Transverse colon (tissue), 4 donors: ENCODE results near the gene KRT72.

ENCODE experiments used
- EP300 ChIP-seq: sonication (generic); formaldehyde crosslinking; IDR thresholded peaks from one replicate; pipeline ENCODE4 v1.6.1; 2017; ENCODE audit warnings: antibody characterized with exemption, low read depth
- POLR2A ChIP-seq: fragments of 450-650 bp; IDR thresholded peaks from one replicate; pipeline ENCODE4 v1.6.1; 2016; ENCODE audit warnings: antibody characterized with exemption, mild to moderate bottlenecking, moderate library complexity
- POLR2AphosphoS5 ChIP-seq, 3 donors: sonication (generic); formaldehyde crosslinking; IDR thresholded peaks; one replicate each; pipeline ENCODE4 v1.6.1; 2016; ENCODE audit warnings: antibody characterized with exemption in 3 of 3
- TF ChIP-seq, protein P1 (sequence below), 5 experiments: fragments of 200-600 bp in 3 of 5; fragments of 450-650 bp in 2 of 5; sonication (generic) in 3 of 5; IDR thresholded peaks; 1 replicate in 2 of 5; 2 replicates in 3 of 5; pipeline ENCODE4 v1.5.1; 2016 to 2017; ENCODE audit warnings: antibody characterized with exemption in 5 of 5, inconsistent platforms in 3 of 5, mild to moderate bottlenecking in 2 of 5, moderate library complexity in 1 of 5

DNA sequence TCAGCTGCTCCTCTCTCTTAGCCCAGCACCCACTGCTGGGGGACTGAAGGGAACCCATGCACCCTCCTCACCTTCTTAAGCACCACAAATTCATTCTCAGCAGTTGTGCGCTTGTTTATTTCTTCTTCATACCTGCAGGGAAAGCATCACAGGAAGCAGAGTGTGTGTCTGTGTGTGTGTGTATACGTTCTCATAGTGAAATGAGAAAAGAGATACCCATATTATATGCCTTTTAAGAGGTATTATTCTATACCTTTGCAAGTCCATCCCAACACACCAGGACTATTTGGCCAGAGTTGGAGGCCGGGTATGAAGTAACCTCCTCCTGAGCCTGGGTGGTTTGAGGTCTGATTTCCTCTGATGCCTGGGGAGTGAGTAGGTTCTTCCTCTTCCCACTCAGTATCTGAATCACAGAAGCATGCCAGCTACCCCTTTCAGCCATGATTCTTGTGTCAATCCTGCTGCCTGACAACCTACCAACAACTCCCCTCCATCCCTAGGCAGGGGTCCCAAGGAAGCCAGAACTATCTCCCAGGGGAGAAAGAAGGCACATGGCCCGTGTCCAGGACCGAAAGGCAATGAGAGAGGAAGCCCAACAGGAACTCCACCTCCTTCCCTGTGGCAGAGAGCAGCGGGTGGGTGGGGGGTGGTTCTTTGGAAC is 14.1 kb upstream of the KRT72 start:
- TF ChIP-seq, protein P1, sequence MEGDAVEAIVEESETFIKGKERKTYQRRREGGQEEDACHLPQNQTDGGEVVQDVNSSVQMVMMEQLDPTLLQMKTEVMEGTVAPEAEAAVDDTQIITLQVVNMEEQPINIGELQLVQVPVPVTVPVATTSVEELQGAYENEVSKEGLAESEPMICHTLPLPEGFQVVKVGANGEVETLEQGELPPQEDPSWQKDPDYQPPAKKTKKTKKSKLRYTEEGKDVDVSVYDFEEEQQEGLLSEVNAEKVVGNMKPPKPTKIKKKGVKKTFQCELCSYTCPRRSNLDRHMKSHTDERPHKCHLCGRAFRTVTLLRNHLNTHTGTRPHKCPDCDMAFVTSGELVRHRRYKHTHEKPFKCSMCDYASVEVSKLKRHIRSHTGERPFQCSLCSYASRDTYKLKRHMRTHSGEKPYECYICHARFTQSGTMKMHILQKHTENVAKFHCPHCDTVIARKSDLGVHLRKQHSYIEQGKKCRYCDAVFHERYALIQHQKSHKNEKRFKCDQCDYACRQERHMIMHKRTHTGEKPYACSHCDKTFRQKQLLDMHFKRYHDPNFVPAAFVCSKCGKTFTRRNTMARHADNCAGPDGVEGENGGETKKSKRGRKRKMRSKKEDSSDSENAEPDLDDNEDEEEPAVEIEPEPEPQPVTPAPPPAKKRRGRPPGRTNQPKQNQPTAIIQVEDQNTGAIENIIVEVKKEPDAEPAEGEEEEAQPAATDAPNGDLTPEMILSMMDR (IDR thresholded peaks at IDR 0.05) = no peak
- no peak for TF ChIP-seq POLR2A
- TF ChIP-seq POLR2AphosphoS5 (IDR thresholded peaks at IDR 0.05) = no peak
- no peak for TF ChIP-seq EP300
